Caco-2 (cell line): Measurements from ENCODE around the gene MGMT. TPM values are rescaled to one million over a fixed set of nuclear protein-coding genes. Genes with fewer than 3 reads are reported as not detected.

Experiments used
- BruUV-seq: library from RNA; stranded (reverse); fragments of 400-500 nt; replicated peaks from 2 replicates; lab custom pipeline; 2021; lab: Mats Ljungman, UMichigan
- CTCF ChIA-PET: fragments of 300-600 bp; sonication (Branson Sonifier 250); formaldehyde crosslinking; loops from one replicate; lab custom pipeline; 2022; ENCODE audit warnings: antibody characterized with exemption; lab: Charles Lee
- POLR2A ChIA-PET: fragments of 300-600 bp; sonication (Branson Sonifier 250); formaldehyde crosslinking; loops from one replicate; lab custom pipeline; 2022; ENCODE audit warnings: antibody characterized with exemption; lab: Charles Lee
- DNase-seq, 2 experiments: peaks; one replicate each; pipeline versions ENCODE4 v3.0.0 to v3.0.0-alpha.2; 2020 to 2022
- H3K27me3 ChIP-seq: replicated peaks from 2 replicates; pipeline ENCODE4 v1.6.0; 2011; ENCODE audit warnings: low read length; ENCODE audit not compliant: control insufficient read depth, insufficient read depth
- H3K36me3 ChIP-seq: 2 replicates; pipeline ENCODE4 v1.5.1; 2011; ENCODE audit warnings: low read length; ENCODE audit not compliant: control insufficient read depth, insufficient read depth
- H3K4me1 ChIP-seq: fragments of 250-450 bp; sonication (Bioruptor Pico); 2 replicates; pipeline ENCODE4 v1.5.1; 2020; ENCODE audit warnings: mild to moderate bottlenecking
- H3K4me3 ChIP-seq: 2 replicates; pipeline ENCODE4 v1.5.1; 2011; ENCODE audit warnings: low read depth, mild to moderate bottlenecking, control low read depth, low read length
- H3K9me3 ChIP-seq: fragments of 250-450 bp; sonication (Bioruptor Pico); 2 replicates; pipeline ENCODE4 v1.5.1; 2020; ENCODE audit warnings: mild to moderate bottlenecking, moderate library complexity
- H3K27ac Mint-ChIP-seq: one replicate; pipeline ENCODE4 v1.8.0; 2022; ENCODE audit warnings: mixed read lengths; ENCODE audit not compliant: unreplicated experiment
- H3K27me3 Mint-ChIP-seq: one replicate; pipeline ENCODE4 v1.8.0; 2022; ENCODE audit warnings: mixed read lengths; ENCODE audit not compliant: insufficient read depth, unreplicated experiment
- H3K36me3 Mint-ChIP-seq: one replicate; pipeline ENCODE4 v1.8.0; 2022; ENCODE audit warnings: mild to moderate bottlenecking, mixed read lengths; ENCODE audit not compliant: insufficient read depth, unreplicated experiment
- H3K4me1 Mint-ChIP-seq: one replicate; pipeline ENCODE4 v1.8.0; 2022; ENCODE audit warnings: low read depth, mixed read lengths; ENCODE audit not compliant: unreplicated experiment
- H3K4me3 Mint-ChIP-seq: one replicate; pipeline ENCODE4 v1.8.0; 2022; ENCODE audit warnings: mild to moderate bottlenecking, moderate library complexity, mixed read lengths; ENCODE audit not compliant: unreplicated experiment
- H3K9me3 Mint-ChIP-seq: one replicate; pipeline ENCODE4 v1.8.0; 2022; ENCODE audit warnings: mixed read lengths; ENCODE audit not compliant: unreplicated experiment
- CTCF ChIP-seq, 2 experiments: fragments of 200-600 bp in 1 of 2; IDR thresholded peaks; 1 replicate in 1 of 2; 2 replicates in 1 of 2; pipeline versions ENCODE4 v1.5.1 to v1.8.0; 2011 to 2022; ENCODE audit warnings: antibody characterized with exemption in 1 of 2, control low read depth in 1 of 2, inconsistent platforms in 1 of 2, low read depth in 1 of 2, low read length in 1 of 2, mild to moderate bottlenecking in 1 of 2, moderate library complexity in 1 of 2; ENCODE audit not compliant: insufficient read depth in 1 of 2, severe bottlenecking in 1 of 2, unreplicated experiment in 1 of 2
- intact Hi-C: fragments of 100-400 bp; cut with micrococcal nuclease; formaldehyde crosslinking; loops from one replicate; pipeline ENCODE4 v1.10.0; 2022; ENCODE audit not compliant: unreplicated experiment
- total RNA-seq: library from RNA; stranded (reverse); gene quantifications from 2 replicates; pipeline ENCODE4 v1.2.3, GENCODE V29; 2022

The MGMT gene
- total RNA-seq, 1 experiment from 2014 or later = 57.0 TPM

- Histone ChIP-seq H3K27me3 (no peaks in the 10 kb centered on the region), H3K4me1 (no peaks in the 10 kb centered on the region), H3K9me3 (no peaks in the 10 kb centered on the region), H3K36me3 (no peaks in the 10 kb centered on the region), H3K4me3 (no peak overlapping the region)
- Mint-ChIP-seq H3K27me3 (no peaks in the 10 kb centered on the region), H3K4me1 (no peaks in the 10 kb centered on the region), H3K4me3 (no peak overlapping the region), H3K36me3 (peaks cover 14% of the 10 kb centered on the region), H3K27ac (no peak overlapping the region), H3K9me3 (no peaks in the 10 kb centered on the region)
- DNase-seq = no peak
- no peak for TF ChIP-seq CTCF (IDR thresholded peaks at IDR 0.05; ENCODE audit: insufficient read depth in 1 of 2, low read depth in 1 of 2, low read length in 1 of 2, severe bottlenecking in 1 of 2, unreplicated experiment in 1 of 2)
- ChIA-PET CTCF (no interaction called here), POLR2A (no interaction called here)
- intact Hi-C loops = no loop called here
- BruUV-seq = no TSS peak
Observed at GRCh38 chr10:129728246-129728820, 261.3 kb downstream of the MGMT start.

GRCh38 chr10:129728905-129729795 lies 262.1 kb downstream of the MGMT start:
- no peak overlapping the region for H3K4me3 ChIP-seq
- Mint-ChIP-seq H3K27me3 (no peaks in the 10 kb centered on the region), H3K4me3 (no peak overlapping the region), H3K36me3 (peaks cover 14% of the 10 kb centered on the region), H3K27ac (no peak overlapping the region), H3K9me3 (no peaks in the 10 kb centered on the region), H3K4me1 (no peaks in the 10 kb centered on the region)
- no peaks in the 10 kb centered on the region for H3K27me3 ChIP-seq
- no peaks in the 10 kb centered on the region for H3K4me1 ChIP-seq
- CTCF ChIA-PET = interaction anchor here (0.5 kb wide), 1 partner anchor 84 kb away, joined by 3 read pairs; no protein-coding TSS in a partner anchor
- H3K36me3 ChIP-seq = no peaks in the 10 kb centered on the region
- BruUV-seq = no TSS peak
- TF ChIP-seq CTCF (IDR thresholded peaks at IDR 0.05; ENCODE audit: insufficient read depth in 1 of 2, low read depth in 1 of 2, low read length in 1 of 2, severe bottlenecking in 1 of 2, unreplicated experiment in 1 of 2) = no peak
- no peaks in the 10 kb centered on the region for H3K9me3 ChIP-seq
- DNase-seq = no peak
- intact Hi-C loops = no loop called here
- POLR2A ChIA-PET = no interaction called here

GRCh38 chr10:129730272-129730992 lies 263.4 kb downstream of the MGMT start:
- no peak for TF ChIP-seq CTCF (IDR thresholded peaks at IDR 0.05; ENCODE audit: insufficient read depth in 1 of 2, low read depth in 1 of 2, low read length in 1 of 2, severe bottlenecking in 1 of 2, unreplicated experiment in 1 of 2)
- intact Hi-C loops = no loop called here
- peaks cover 14% of the 10 kb centered on the region for H3K36me3 Mint-ChIP-seq
- Histone ChIP-seq H3K4me1 (no peaks in the 10 kb centered on the region), H3K27me3 (no peaks in the 10 kb centered on the region), H3K36me3 (no peaks in the 10 kb centered on the region), H3K9me3 (no peaks in the 10 kb centered on the region), H3K4me3 (no peak overlapping the region)
- ChIA-PET CTCF (no interaction called here), POLR2A (no interaction called here)
- H3K4me3 Mint-ChIP-seq = no peak overlapping the region
- H3K27ac Mint-ChIP-seq = no peak overlapping the region
- no peaks in the 10 kb centered on the region for H3K9me3 Mint-ChIP-seq
- H3K27me3 Mint-ChIP-seq = no peaks in the 10 kb centered on the region
- H3K4me1 Mint-ChIP-seq = no peaks in the 10 kb centered on the region
- no peak for DNase-seq
- no TSS peak for BruUV-seq
